GM12872 (cell line): Measurements from ENCODE around the gene MC5R.

ENCODE experiments used
- TF ChIP-seq, protein P1 (sequence below): IDR thresholded peaks from 3 replicates; pipeline ENCODE4 v1.5.1; 2011; ENCODE audit warnings: low read depth, mild to moderate bottlenecking, low read length, moderate library complexity; ENCODE audit not compliant: insufficient read depth

Gene MC5R

DNA sequence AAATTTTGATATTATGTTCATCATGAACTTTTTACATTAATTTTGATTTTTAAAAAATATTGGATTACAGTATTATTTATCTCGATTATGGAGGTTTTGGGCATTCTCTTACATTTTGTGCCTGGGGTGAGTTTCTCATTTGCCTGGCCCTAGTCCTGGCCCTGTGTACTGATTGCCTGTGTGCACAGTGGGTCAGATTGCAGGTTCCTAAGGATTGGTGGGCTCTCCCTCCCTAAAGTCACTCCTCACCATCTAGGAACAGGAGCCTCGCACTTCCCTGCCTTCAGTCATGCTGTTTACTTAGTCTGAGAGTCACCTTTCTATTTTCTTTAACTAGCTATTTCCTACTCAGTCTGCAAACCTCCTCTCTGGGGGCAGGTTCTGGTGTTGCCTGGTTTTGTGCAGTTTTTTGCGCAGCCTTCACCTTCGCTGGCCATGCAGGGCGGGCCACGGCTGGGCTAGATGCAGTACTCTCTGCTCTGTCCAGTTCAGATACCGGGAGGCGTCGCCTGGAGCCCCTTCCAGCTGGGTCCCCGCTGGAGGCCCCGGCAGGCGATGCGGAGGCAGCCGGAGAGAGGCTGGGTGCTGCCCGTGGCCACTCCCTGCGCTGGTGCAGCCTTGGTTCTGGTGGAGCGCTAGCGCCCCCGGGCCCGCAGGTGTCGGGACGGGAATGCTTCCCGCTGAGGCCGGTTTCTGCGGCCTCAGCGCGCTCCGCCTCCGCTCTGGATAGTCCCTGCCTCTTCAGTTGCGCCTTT is 23.3 kb upstream of the MC5R start:
- TF ChIP-seq, protein P1, sequence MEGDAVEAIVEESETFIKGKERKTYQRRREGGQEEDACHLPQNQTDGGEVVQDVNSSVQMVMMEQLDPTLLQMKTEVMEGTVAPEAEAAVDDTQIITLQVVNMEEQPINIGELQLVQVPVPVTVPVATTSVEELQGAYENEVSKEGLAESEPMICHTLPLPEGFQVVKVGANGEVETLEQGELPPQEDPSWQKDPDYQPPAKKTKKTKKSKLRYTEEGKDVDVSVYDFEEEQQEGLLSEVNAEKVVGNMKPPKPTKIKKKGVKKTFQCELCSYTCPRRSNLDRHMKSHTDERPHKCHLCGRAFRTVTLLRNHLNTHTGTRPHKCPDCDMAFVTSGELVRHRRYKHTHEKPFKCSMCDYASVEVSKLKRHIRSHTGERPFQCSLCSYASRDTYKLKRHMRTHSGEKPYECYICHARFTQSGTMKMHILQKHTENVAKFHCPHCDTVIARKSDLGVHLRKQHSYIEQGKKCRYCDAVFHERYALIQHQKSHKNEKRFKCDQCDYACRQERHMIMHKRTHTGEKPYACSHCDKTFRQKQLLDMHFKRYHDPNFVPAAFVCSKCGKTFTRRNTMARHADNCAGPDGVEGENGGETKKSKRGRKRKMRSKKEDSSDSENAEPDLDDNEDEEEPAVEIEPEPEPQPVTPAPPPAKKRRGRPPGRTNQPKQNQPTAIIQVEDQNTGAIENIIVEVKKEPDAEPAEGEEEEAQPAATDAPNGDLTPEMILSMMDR: peak; percentile 47; the same call in 2 of the 3 replicates

DNA sequence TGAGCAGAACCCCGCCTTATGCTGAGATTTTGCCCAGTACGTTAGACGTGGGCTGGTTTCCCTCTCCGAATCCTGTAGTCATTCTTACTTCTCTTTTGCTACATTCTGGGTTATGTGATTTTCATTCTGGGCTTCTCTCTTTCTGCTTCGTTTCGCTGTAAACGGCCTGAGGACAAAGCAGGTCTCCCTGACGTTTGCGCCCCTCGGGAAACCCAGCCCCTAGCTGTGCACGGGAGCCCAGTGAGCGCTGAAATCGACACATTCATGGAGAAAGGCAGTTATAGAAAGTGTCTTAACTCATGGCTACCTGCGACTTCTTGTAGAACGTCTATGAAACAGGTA is 22.7 kb upstream of the MC5R start:
- TF ChIP-seq, protein P1: no peak

DNA sequence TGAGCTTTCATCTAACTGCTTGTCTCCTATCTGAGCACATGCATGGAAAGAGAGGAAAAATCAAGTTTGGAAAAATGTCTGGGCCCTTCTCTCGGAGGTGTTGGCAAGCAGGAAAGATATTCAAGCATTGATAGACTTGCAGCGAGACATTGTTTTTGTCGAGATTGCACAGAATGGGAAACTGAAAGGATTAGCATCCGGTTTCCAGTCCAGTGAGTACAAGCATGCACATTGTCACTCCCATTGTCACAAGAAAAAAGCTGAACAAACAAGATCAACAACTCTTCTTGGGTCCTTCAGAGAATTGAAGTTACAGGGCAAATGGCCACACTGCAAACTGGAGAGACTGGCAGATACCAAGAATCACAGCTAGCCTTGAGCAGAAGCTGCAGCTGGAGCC is 19.6 kb upstream of the MC5R start:
- TF ChIP-seq, protein P1: no peak

DNA sequence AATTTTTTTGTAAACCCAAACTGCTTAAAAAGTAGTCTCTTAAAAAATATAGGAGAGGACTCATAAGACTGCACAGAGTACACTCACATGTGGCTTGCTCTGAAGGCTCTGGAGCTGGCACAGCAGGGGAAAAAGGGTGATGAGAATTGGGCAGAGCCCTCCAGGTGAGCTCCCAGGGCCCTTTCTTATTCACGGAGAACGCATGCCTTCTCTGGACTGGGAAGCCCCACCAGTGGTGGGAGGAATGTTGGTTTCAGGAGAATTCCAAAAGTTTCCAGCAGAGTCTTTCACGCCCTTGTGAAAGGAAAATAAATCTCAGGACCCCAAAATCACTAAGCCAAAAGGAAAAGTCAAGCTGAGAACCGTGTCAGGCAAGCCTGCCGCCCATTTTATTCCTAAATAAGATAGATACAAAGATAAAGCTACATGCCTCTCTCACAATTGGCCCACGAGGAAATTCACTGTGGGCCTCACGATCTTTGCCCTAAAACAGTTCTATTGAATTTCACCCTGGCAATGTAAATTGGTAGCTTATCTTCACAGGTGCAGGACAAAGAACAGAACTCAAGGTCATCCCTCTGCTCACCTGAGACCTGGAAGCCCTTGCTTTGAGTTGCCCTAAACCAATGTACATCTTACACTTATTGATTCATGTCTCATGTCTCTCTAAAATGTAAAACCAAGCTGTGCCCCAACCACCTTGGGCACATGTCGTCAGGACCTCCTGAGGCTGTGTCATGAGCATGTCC is 15.5 kb upstream of the MC5R start:
- TF ChIP-seq, protein P1: no peak

DNA sequence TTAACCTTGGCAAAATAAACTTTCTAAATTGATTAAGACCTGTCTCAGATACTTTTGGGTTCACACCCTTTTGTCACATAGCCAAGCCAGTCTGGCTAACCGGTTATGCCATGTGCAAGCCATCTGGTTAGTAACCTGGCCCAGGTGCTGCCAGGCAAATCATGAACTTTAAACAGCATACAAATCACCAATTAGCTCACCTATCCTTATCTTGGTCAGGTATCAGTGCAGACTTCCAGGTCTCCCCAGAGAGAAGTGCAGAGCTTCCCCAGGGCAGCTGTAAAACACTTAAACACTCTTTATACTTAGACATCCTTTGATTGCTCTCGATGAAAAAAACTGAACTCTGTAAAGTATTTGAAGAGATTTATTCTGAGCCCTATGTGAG is 14.9 kb upstream of the MC5R start:
- TF ChIP-seq, protein P1: no peak

DNA sequence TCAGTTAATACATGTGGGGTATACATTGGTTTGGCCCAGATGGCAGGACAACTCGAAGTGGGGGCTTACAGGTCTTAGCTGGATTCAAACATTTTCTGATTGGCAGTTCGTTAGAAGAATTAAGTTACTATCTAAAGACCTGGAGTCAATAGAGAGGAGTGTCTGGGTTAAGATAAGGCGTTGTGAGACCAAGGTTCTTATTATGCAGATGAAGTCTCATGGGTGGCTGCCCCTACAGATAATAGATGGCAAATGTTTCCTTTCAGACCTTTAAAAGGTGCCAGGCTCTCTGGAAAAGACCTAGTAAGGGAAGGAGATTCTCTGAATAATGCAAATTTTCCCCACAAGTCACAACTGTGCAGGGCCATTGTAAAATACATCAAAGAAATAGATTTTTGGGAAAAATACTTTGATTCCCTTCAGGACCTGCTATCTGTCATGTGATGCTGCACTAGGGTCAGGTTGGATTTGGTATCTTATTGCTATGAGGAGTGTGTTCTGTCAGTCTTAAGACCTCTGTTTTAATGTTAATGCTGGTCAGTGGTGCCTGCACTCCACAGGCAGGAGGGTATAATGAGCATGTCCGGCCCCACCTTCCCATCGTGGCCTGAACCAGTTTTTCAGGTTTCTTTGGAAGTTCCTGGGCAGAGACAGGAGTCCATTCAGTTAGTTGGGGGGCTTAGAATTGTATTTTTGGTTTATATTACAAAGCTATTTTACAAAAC is 14.3 kb upstream of the MC5R start:
- TF ChIP-seq, protein P1: no peak

DNA sequence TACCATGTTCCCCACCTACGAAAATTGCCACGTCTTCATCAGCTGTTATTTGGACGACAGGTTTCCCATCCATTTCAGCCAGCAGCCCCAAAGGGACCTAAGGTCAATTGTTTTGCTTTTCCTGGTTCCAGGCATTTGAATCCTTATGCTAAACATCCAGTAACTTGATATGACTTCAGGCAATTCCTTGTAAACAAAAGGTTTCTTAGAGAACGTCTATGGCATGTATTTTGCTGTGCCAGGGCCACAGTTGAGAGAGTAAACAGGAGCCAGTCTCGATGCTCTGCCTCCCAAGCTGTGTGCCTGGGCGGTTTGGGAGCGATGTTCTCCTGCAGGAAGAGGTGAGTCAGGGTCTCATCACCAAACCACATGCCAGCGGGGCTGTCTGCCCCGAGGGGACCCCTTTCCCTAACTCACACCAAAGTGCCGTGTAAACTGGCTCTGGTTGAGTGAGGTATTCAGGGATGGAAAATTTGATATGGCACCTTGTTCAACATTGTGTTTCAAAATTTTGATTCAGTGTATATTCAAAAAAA is 12.9 kb upstream of the MC5R start:
- TF ChIP-seq, protein P1: no peak
